Measurements from ENCODE around the gene FBXL19. TPM values are rescaled to one million over a fixed set of nuclear protein-coding genes. Genes with fewer than 3 reads are reported as not detected.
A peak's percentile ranks its signal among the peaks of the same experiment; 100 is the strongest.
"Not testable (repeated sequence)": the region's sequence is repeated elsewhere in the genome, so short reads cannot be mapped to it uniquely, and the experiment has no call there.

FBXL19 gene
- total RNA-seq, 2 donors from 2014 or later, result 24.9 to 25.7 TPM

GRCh38 chr16:30928390-30928789 lies 5.0 kb downstream of the FBXL19 start:
- Mint-ChIP-seq H3K4me3 (no peak overlapping the region), H3K9me3 (no peaks in the 10 kb centered on the region), H3K36me3 (ENCODE audit: insufficient read depth in 2 of 2) (peaks cover 0 to 5% of the 10 kb centered on the region in 2 donors), H3K4me1 (ENCODE audit: low read depth) (peaks cover 9% of the 10 kb centered on the region), H3K27ac (no peak overlapping the region), H3K27me3 (ENCODE audit: low read depth) (no peaks in the 10 kb centered on the region)
- ATAC-seq (replicated peaks in 1 of 2) (no peak), DNase-seq (no peak)

GRCh38 chr16:30929167-30929566 lies 5.8 kb downstream of the FBXL19 start:
- peaks cover 9% of the 10 kb centered on the region for H3K4me1 Mint-ChIP-seq (ENCODE audit: low read depth)
- H3K4me3 Mint-ChIP-seq, result no peak overlapping the region
- H3K36me3 Mint-ChIP-seq (ENCODE audit: insufficient read depth in 2 of 2), result peaks cover 0 to 5% of the 10 kb centered on the region in 2 donors
- ATAC-seq (replicated peaks in 1 of 2), result peak in 1 of 2 donors; percentile 46
- no peak for DNase-seq
- no peaks in the 10 kb centered on the region for H3K9me3 Mint-ChIP-seq
- H3K27ac Mint-ChIP-seq, result no peak overlapping the region
- H3K27me3 Mint-ChIP-seq (ENCODE audit: low read depth), result no peaks in the 10 kb centered on the region

GRCh38 chr16:30930160-30930571 lies 6.8 kb downstream of the FBXL19 start:
- Mint-ChIP-seq H3K36me3 (ENCODE audit: insufficient read depth in 2 of 2) (peaks cover 0 to 5% of the 10 kb centered on the region in 2 donors), H3K27ac (no peak overlapping the region), H3K4me3 (no peak overlapping the region), H3K4me1 (ENCODE audit: low read depth) (peaks cover 9% of the 10 kb centered on the region), H3K9me3 (no peaks in the 10 kb centered on the region), H3K27me3 (ENCODE audit: low read depth) (no peaks in the 10 kb centered on the region)
- ATAC-seq (replicated peaks in 1 of 2), result no peak
- DNase-seq, result no peak

- Mint-ChIP-seq H3K27me3 (ENCODE audit: low read depth) (no peaks in the 10 kb centered on the region), H3K4me1 (ENCODE audit: low read depth) (peaks cover 12% of the 10 kb centered on the region), H3K36me3 (ENCODE audit: insufficient read depth in 2 of 2) (peaks cover 0 to 5% of the 10 kb centered on the region in 2 donors), H3K27ac (no peak overlapping the region), H3K9me3 (no peaks in the 10 kb centered on the region), H3K4me3 (no peak overlapping the region)
- ATAC-seq (replicated peaks in 1 of 2), result no peak
- no peak for DNase-seq
Observed at GRCh38 chr16:30931068-30931650, 7.8 kb downstream of the FBXL19 start.

DNA sequence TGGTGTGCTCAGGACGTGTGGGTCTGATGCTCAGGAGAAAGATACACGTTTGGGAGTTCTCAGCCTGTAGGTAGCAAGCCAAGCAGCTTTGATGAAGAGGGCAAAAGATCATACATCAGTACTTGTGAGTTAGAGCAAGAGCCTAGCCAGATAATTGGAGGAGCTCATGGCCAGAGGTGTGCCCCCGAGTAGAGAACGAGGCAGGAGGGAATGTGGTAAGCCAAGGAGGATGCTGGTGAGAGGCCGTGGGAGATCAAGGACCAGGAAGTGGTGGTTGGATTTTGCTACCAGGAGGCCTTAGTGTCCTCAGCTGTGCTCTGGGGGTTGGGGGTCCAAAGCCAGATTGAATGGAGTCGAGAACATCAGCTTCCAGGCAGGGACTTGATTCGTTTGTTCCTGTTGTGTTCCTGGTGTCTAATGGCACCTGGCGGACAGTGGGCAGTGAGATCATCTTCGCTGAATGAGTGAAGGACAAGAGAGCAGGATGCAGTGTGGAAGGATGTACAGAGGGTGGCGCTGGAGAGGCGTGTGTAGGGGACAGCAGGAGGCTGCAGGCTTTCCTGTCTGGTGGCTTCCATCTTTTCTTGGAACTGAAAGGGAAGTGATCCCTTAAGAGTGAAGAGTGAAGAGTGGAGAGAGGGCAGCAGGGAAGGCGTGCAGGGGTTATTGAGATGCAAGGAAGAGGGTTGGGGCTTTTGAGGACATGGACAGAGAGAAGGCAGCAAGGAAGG lies 11.6 kb downstream of the FBXL19 start:
- H3K9me3 Mint-ChIP-seq, result no peaks in the 10 kb centered on the region
- no peak overlapping the region for H3K4me3 Mint-ChIP-seq
- H3K27me3 Mint-ChIP-seq (ENCODE audit: low read depth), result no peaks in the 10 kb centered on the region
- DNase-seq, result peak; percentile 57 to 60
- ATAC-seq (replicated peaks in 1 of 2), result peak; percentile 51 to 71
- H3K4me1 Mint-ChIP-seq (ENCODE audit: low read depth), result peaks cover 12% of the 10 kb centered on the region
- no peak overlapping the region for H3K27ac Mint-ChIP-seq
- peaks cover 0 to 7% of the 10 kb centered on the region in 2 donors for H3K36me3 Mint-ChIP-seq (ENCODE audit: insufficient read depth in 2 of 2)

DNA sequence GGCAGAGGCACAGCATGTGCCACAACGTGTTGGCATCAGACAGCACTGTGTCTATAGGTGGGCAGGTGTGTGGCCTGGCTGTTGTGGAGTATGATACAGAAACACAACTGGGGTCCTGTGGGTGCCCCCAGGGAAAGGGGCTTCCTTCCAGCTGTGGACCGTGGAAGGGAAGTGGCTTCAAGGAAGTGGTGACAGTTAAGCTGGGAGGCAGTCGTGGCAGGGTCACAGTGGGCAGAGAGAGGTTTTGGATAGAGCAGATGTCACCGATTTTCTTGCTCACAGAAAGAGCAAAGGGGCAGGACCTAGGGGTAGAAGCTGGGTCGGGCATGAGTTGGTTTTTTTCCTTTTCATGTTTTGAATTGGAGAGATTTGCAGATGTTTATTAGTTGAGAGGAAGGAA lies 14.3 kb downstream of the FBXL19 start:
- peak overlapping the region; percentile 38 for H3K27ac Mint-ChIP-seq

DNA sequence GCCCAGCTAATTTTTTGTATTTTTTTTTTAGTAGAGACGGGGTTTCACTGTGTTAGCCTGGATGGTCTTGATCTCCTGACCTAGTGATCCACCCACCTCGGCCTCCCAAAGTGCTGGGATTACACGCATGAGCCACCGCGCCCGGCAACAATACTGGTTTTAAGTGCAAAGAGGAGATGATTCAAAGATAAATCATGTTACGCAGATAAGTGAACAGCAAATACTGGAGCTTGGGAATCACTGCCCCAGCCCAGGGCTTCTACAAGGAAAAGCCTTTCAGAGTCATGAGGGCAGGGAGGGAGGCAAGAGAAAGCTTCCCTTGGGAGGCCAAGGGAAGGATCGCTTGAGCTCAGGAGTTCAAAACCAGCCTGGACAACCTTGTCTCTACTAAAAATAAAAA lies 16.2 kb downstream of the FBXL19 start:
- H3K4me1 Mint-ChIP-seq (ENCODE audit: low read depth), result peaks cover 30% of the 10 kb centered on the region
- H3K4me3 Mint-ChIP-seq; ATAC-seq (replicated peaks in 1 of 2); H3K27me3 Mint-ChIP-seq (ENCODE audit: low read depth); DNase-seq; H3K36me3 Mint-ChIP-seq (ENCODE audit: insufficient read depth in 2 of 2); H3K27ac Mint-ChIP-seq; H3K9me3 Mint-ChIP-seq: not testable (repeated sequence)

More for the DNA sequence above, 14.3 kb downstream of the FBXL19 start:
- Mint-ChIP-seq H3K36me3 (ENCODE audit: insufficient read depth in 2 of 2) (peaks cover 0 to 2% of the 10 kb centered on the region in 2 donors), H3K4me1 (ENCODE audit: low read depth) (peaks cover 29% of the 10 kb centered on the region), H3K9me3 (no peaks in the 10 kb centered on the region), H3K27me3 (ENCODE audit: low read depth) (no peaks in the 10 kb centered on the region), H3K4me3 (no peak overlapping the region)
- DNase-seq (no peak), ATAC-seq (replicated peaks in 1 of 2) (no peak)

GRCh38 chr16:30941600-30942425 lies 18.4 kb downstream of the FBXL19 start:
- H3K9me3 Mint-ChIP-seq, result no peaks in the 10 kb centered on the region
- peak overlapping the region; percentile 78 for H3K27ac Mint-ChIP-seq
- peaks cover 0 to 10% of the 10 kb centered on the region in 2 donors for H3K36me3 Mint-ChIP-seq (ENCODE audit: insufficient read depth in 2 of 2)
- DNase-seq, result peak; percentile 77 to 81
- peaks cover 20% of the 10 kb centered on the region for H3K4me1 Mint-ChIP-seq (ENCODE audit: low read depth)
- H3K4me3 Mint-ChIP-seq, result peak overlapping the region; percentile 36 to 69
- ATAC-seq (replicated peaks in 1 of 2), result peak; percentile 93 to 95
- H3K27me3 Mint-ChIP-seq (ENCODE audit: low read depth), result no peaks in the 10 kb centered on the region

GRCh38 chr16:30942426-30942806 lies 19.0 kb downstream of the FBXL19 start:
- H3K27me3 Mint-ChIP-seq (ENCODE audit: low read depth), result no peaks in the 10 kb centered on the region
- ATAC-seq (replicated peaks in 1 of 2) (peak; percentile 42 to 51), DNase-seq (no peak)
- H3K4me1 Mint-ChIP-seq (ENCODE audit: low read depth), result peaks cover 20% of the 10 kb centered on the region
- H3K4me3 Mint-ChIP-seq, result peak overlapping the region; percentile 36 to 69
- H3K9me3 Mint-ChIP-seq, result no peaks in the 10 kb centered on the region
- peak overlapping the region; percentile 70 for H3K27ac Mint-ChIP-seq
- peaks cover 0 to 10% of the 10 kb centered on the region in 2 donors for H3K36me3 Mint-ChIP-seq (ENCODE audit: insufficient read depth in 2 of 2)

- no peaks in the 10 kb centered on the region for H3K9me3 Mint-ChIP-seq
- no peak overlapping the region for H3K27ac Mint-ChIP-seq
- H3K36me3 Mint-ChIP-seq (ENCODE audit: insufficient read depth in 2 of 2), result peaks cover 0 to 10% of the 10 kb centered on the region in 2 donors
- H3K4me1 Mint-ChIP-seq (ENCODE audit: low read depth), result peaks cover 20% of the 10 kb centered on the region
- DNase-seq, result no peak
- H3K27me3 Mint-ChIP-seq (ENCODE audit: low read depth), result no peaks in the 10 kb centered on the region
- ATAC-seq (replicated peaks in 1 of 2), result no peak
- H3K4me3 Mint-ChIP-seq, result no peak overlapping the region
Observed at GRCh38 chr16:30944352-30944751, 21.0 kb downstream of the FBXL19 start.

DNA sequence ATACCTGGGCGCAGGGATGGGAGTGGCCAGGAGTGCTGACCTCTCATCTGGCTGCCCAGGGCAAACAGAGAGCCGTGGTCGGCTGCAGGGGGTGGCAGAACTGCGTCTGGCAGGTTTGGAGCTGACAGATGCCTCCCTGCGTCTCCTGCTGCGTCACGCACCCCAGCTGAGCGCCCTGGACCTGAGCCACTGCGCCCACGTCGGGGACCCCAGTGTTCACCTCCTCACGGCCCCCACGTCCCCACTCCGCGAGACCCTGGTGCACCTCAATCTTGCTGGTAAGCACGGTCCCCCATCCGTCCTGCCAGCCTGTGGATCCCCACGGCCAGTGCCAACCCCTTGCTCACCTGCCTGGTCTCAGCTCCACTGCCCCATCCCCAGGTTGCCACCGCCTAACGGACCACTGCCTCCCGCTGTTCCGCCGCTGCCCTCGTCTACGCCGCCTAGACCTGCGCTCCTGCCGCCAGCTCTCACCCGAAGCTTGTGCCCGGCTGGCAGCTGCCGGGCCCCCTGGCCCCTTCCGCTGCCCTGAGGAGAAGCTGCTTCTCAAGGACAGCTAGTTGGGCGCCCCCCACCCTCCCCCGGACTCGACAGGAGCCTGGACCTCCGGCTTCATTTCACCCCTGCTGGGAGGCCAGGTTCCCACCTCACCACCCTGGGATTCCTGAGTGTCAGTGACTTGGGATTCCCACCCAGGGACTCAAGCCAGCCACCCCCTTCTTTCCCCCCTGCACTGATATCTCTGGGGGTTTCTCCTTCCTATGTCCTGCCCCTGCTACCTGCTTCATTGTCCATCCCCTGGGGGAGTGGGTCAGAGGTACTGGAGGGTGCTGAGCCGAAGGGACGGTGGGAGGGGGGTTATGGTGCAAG lies 23.5 kb downstream of the FBXL19 start:
- ATAC-seq (replicated peaks in 1 of 2) (no peak), DNase-seq (no peak)
- Mint-ChIP-seq H3K27ac (no peak overlapping the region), H3K9me3 (no peaks in the 10 kb centered on the region), H3K4me1 (ENCODE audit: low read depth) (peaks cover 26% of the 10 kb centered on the region), H3K27me3 (ENCODE audit: low read depth) (no peaks in the 10 kb centered on the region), H3K4me3 (no peak overlapping the region), H3K36me3 (ENCODE audit: insufficient read depth in 2 of 2) (peaks cover 0 to 8% of the 10 kb centered on the region in 2 donors)

DNA sequence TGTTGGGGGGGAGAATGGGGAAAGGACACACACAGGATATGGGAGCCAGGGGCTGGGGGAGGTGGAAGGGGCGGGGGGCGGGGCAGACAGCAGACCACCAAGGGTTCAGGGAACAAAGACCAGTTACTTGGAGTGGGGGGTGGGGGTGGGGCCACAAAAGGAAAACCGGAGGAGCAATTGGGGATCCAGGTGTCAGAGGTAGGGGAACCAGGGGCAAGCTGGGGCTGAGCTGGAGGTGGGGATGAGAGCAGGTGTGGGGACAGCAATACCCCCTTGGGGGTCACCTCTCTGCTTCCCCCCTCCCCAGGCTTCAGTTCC lies 24.1 kb downstream of the FBXL19 start:
- Mint-ChIP-seq H3K36me3 (ENCODE audit: insufficient read depth in 2 of 2) (peaks cover 0 to 8% of the 10 kb centered on the region in 2 donors), H3K9me3 (no peaks in the 10 kb centered on the region), H3K27ac (no peak overlapping the region), H3K4me1 (ENCODE audit: low read depth) (peaks cover 20% of the 10 kb centered on the region), H3K27me3 (ENCODE audit: low read depth) (no peaks in the 10 kb centered on the region), H3K4me3 (no peak overlapping the region)
- DNase-seq, result no peak
- no peak for ATAC-seq (replicated peaks in 1 of 2)

All from activated T-cell treated with anti-CD3 and anti-CD28 coated beads, Interleukin-2, amount 50 U/mL, for 72 hours (primary cell).